ENCODE measurements around the gene LRRC30. TPM values are rescaled to one million over a fixed set of nuclear protein-coding genes. Genes with fewer than 3 reads are reported as not detected.

LRRC30 gene
- total RNA-seq, 2 donors from 2014 or later, result not detected

GRCh38 chr18:7237673-7238272 is 6.9 kb downstream of the LRRC30 start:
- Histone ChIP-seq H3K4me1 (peaks cover 0 to 22% of the 10 kb centered on the region in 2 donors), H3K36me3 (no peaks in the 10 kb centered on the region), H3K4me3 (no peak overlapping the region), H3K27ac (peak overlapping the region; percentile 30 to 46), H3K9me3 (no peaks in the 10 kb centered on the region), H3K27me3 (no peaks in the 10 kb centered on the region)
- no peak for TF ChIP-seq CTCF (IDR thresholded peaks at IDR 0.05)
- DNase-seq (ENCODE audit: low spot score), result no peak

- H3K4me3 ChIP-seq, result no peak overlapping the region
- H3K27ac ChIP-seq, result no peak overlapping the region
- H3K27me3 ChIP-seq, result no peaks in the 10 kb centered on the region
- H3K9me3 ChIP-seq, result no peaks in the 10 kb centered on the region
- no peak for DNase-seq (ENCODE audit: low spot score)
- H3K36me3 ChIP-seq, result no peaks in the 10 kb centered on the region
- TF ChIP-seq CTCF (IDR thresholded peaks at IDR 0.05), result no peak
- peaks cover 0 to 6% of the 10 kb centered on the region in 2 donors for H3K4me1 ChIP-seq
Observed at GRCh38 chr18:7242926-7243325, 12.0 kb downstream of the LRRC30 start.

GRCh38 chr18:7248877-7249276 is 18.0 kb downstream of the LRRC30 start:
- TF ChIP-seq CTCF (IDR thresholded peaks at IDR 0.05), result no peak
- Histone ChIP-seq H3K9me3 (no peaks in the 10 kb centered on the region), H3K36me3 (no peaks in the 10 kb centered on the region), H3K27me3 (no peaks in the 10 kb centered on the region), H3K4me1 (peaks cover 0 to 19% of the 10 kb centered on the region in 2 donors), H3K27ac (peak overlapping the region in 1 of 2 donors; percentile 82), H3K4me3 (no peak overlapping the region)
- no peak for DNase-seq (ENCODE audit: low spot score)

GRCh38 chr18:7254163-7254562 is 23.3 kb downstream of the LRRC30 start:
- TF ChIP-seq CTCF (IDR thresholded peaks at IDR 0.05), result no peak

GRCh38 chr18:7255054-7255453 is 24.2 kb downstream of the LRRC30 start:
- Histone ChIP-seq H3K9me3 (no peaks in the 10 kb centered on the region), H3K27me3 (no peaks in the 10 kb centered on the region), H3K36me3 (no peaks in the 10 kb centered on the region), H3K4me3 (no peak overlapping the region), H3K27ac (no peak overlapping the region), H3K4me1 (peaks cover 0 to 11% of the 10 kb centered on the region in 2 donors)
- TF ChIP-seq CTCF (IDR thresholded peaks at IDR 0.05), result no peak
- no peak for DNase-seq (ENCODE audit: low spot score)

More at GRCh38 chr18:7254163-7254562, 23.3 kb downstream of the LRRC30 start:
- Histone ChIP-seq H3K4me1 (peaks cover 0 to 7% of the 10 kb centered on the region in 2 donors), H3K27ac (no peak overlapping the region), H3K9me3 (no peaks in the 10 kb centered on the region), H3K27me3 (no peaks in the 10 kb centered on the region), H3K36me3 (no peaks in the 10 kb centered on the region), H3K4me3 (no peak overlapping the region)
- no peak for DNase-seq (ENCODE audit: low spot score)

- H3K27me3 ChIP-seq, result no peaks in the 10 kb centered on the region
- H3K36me3 ChIP-seq, result no peaks in the 10 kb centered on the region
- H3K27ac ChIP-seq, result peak overlapping the region in 1 of 2 donors; percentile 7
- H3K4me1 ChIP-seq, result peaks cover 0 to 16% of the 10 kb centered on the region in 2 donors
- TF ChIP-seq CTCF (IDR thresholded peaks at IDR 0.05), result no peak
- no peak for DNase-seq (ENCODE audit: low spot score)
- no peaks in the 10 kb centered on the region for H3K9me3 ChIP-seq
- H3K4me3 ChIP-seq, result no peak overlapping the region
Observed at GRCh38 chr18:7255643-7256042, 24.8 kb downstream of the LRRC30 start.
